ENCODE results near the gene PPP1R13B.

PPP1R13B gene

GRCh38 chr14:103738701-103739451, 108.5 kb downstream of the PPP1R13B start:
- no peak for DNase-seq

GRCh38 chr14:103738166-103738565, 109.2 kb downstream of the PPP1R13B start:
- DNase-seq, result no peak

GRCh38 chr14:103737432-103738045, 109.8 kb downstream of the PPP1R13B start:
- no peak for DNase-seq

GRCh38 chr14:103736546-103737431, 110.6 kb downstream of the PPP1R13B start:
- DNase-seq, result no peak

- no peak for DNase-seq
Measured at GRCh38 chr14:103735815-103736545, 111.4 kb downstream of the PPP1R13B start.

- no peak for DNase-seq
Measured at GRCh38 chr14:103735439-103735814, 111.9 kb downstream of the PPP1R13B start.

- DNase-seq, result no peak
Measured at GRCh38 chr14:103735022-103735421, 112.4 kb downstream of the PPP1R13B start.

GRCh38 chr14:103734081-103734888, 113.1 kb downstream of the PPP1R13B start:
- DNase-seq, result no peak

- DNase-seq, result no peak
Measured at GRCh38 chr14:103733651-103734050, 113.7 kb downstream of the PPP1R13B start.

- DNase-seq, result no peak
Measured at GRCh38 chr14:103732868-103733620, 114.3 kb downstream of the PPP1R13B start.

- no peak for DNase-seq
Measured at GRCh38 chr14:103731916-103732867, 115.2 kb downstream of the PPP1R13B start.

GRCh38 chr14:103731481-103731880, 115.9 kb downstream of the PPP1R13B start:
- no peak for DNase-seq

GRCh38 chr14:103730490-103731035, 116.8 kb downstream of the PPP1R13B start:
- no peak for DNase-seq

- DNase-seq, result no peak
Measured at GRCh38 chr14:103729496-103730448, 117.6 kb downstream of the PPP1R13B start.

GRCh38 chr14:103728721-103729120, 118.7 kb downstream of the PPP1R13B start:
- DNase-seq, result no peak

- no peak for DNase-seq
Measured at GRCh38 chr14:103728141-103728540, 119.2 kb downstream of the PPP1R13B start.

- DNase-seq, result no peak
Measured at GRCh38 chr14:103727313-103727980, 119.9 kb downstream of the PPP1R13B start.

- DNase-seq, result no peak
Measured at GRCh38 chr14:103726474-103726873, 120.9 kb downstream of the PPP1R13B start.

Data from stimulated activated CD4-positive, alpha-beta T cell treated with anti-CD3 and anti-CD28 coated beads, Interleukin-4, amount 100 ng/mL, for 24 hours (primary cell).